NCI-H2029 treated with DMSO at 0.1 percent for 48 hours (cell line): Measurements from ENCODE around the gene ABCC1.

Source experiments
- DNase-seq: peaks from one replicate; lab custom pipeline; 2025; lab: John Stamatoyannopoulos, UW

The ABCC1 gene

DNA sequence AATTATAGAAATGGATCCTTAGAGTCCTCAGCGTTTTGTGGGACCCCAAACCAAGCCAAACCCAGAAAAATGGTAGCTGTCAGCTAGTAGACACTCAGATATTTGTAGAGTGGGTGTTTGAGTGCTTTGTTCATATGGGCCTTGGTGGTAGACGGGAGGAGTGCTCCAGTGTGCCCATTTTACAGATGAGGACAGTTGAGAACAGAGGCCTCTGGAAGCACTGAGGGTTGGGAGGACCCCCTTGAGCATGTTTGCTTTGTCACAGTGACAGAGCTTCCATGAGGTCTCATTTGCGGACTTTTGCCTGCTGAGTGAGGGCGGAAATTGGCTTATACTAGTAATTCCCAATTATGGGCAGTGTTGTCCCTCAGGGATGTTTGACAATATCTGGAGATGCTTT lies 162.2 kb downstream of the ABCC1 start:
- DNase-seq, result no peak

DNA sequence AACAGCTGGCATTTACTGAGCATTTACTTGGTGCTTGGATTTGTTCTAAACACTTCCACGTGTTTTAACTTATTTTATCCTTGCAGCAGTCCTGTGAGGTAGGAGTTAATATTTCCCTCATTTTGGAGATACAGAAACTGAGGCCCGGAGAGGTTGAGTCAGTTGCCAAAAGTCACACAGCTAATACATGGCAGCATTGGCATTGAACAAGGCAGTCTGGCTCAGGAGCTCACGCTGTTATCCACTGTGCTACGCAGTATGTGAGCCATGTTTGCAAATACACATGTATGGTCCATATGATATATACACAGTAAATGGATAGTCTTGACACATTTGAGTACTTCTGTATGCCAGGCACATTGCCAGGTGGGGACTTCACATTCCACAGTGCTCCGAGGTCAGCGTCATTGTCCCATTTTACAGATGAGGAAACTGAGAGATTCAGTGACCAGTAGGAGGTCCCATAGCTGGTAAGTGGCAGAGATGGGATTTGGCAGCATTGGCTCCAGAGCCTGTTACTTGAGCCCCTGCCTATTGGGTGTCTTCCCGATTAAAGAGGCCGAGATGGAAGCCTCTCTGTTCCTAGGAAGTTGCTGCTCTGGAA lies 163.1 kb downstream of the ABCC1 start:
- no peak for DNase-seq

DNA sequence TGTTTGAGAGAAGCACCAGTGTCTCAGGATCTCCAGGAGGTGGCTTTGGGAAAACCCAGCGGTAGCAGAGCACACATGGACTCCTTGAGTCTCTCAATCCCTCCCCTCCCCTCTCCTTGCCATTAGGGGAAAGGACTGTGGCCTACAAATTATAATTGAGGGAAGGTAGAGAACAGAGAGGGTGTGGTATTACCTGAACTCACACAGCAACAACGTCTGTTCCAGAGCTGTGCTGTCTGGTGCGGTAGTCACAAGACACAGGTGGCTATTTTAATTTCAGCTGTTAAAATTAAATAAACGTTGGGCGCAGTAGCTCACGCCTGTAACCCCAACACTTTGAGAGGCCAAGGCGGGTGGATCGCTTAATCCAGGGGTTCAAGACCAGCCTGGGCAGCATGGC lies 163.7 kb downstream of the ABCC1 start:
- no peak for DNase-seq

DNA sequence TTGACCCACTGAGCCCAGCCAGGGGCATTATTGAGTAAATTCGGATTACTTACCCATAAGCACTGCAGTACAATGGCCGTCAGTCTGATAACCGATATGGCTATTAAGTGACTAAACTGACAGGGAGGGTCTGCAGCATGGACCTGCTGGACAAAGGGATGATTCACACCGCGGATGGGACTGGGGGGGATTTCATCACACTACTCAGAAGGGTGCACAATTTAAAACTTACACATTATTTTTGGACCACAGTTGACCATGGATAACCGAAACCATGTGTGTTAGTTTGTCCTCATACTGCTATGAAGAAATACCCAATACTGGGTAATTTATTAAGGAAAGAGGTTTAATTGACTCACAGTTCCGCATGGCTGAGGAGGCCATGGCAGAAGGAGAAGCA lies 167.4 kb downstream of the ABCC1 start:
- no peak for DNase-seq

DNA sequence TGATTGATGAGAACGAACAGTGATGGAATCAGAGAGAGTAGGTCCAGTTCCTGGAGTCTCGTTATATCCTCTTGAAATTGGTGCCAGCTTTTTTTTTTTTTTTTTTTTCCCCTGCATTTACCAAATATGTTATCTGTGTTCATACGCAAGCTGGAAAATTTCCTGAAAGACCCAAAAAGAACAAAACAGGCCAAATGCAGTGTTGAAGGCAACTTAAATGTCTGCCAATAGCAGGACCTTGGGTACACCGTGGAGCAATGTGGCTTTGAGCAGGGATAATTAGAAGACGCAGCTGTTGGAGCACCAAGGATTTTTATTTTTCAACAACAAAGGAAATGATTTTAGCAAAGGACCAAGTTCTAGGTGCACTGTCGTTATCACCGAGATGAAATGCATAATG lies 168.9 kb downstream of the ABCC1 start:
- DNase-seq, result no peak

DNA sequence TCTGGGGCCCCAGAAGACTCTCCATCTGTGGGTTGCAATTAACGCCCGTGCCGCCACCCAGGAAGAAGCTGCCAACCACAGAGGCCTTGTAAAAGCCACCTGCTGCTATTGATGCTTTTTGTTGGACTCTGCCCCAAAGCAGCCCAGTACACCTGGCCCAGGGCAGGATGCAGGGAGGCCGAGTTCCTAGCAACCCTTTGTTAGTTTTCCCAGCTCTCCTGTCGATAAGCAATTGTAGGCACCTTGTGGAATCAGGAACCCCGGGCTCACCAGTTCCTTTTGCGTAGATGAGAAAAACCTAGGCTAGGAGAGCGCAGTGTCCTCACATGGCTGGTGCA lies 170.6 kb downstream of the ABCC1 start:
- DNase-seq, result peak; percentile 77

DNA sequence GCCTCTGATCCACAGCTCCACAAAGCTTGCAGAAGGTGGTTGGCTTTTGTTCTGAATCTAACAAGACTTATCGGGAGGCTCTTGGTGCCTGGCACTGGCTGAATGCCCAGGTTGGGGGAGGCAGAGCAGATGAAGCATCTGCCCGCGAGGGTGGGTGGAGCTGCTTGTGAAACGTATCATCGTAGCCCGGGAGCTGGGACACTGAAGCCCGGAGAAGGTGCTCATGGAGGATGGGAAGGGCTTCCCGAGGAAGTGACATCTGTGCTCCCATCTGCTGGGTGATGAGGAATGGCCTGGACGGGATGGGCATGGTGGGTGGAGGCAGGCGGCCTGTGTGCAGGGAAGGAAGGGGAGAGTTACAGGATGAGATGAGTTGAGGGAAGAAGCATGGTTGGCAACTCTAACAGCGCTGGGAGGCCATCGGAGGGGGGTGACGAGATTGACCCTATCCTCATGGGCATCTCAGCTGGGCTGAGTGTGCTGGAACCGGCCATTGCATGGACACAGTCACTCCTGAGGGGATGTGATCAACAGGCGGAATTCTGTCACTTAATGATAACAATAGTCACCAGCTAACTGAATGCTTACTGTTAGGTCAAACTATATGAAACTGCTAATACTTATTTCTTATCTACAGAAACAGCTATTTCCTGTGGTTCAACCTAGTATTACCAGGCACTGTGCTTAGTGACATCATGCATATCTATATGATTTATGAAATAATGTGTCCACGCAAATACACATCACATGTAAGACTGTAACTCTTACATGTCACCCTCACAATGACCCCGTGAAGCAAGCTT lies 171.2 kb downstream of the ABCC1 start:
- peak; percentile 77 for DNase-seq

DNA sequence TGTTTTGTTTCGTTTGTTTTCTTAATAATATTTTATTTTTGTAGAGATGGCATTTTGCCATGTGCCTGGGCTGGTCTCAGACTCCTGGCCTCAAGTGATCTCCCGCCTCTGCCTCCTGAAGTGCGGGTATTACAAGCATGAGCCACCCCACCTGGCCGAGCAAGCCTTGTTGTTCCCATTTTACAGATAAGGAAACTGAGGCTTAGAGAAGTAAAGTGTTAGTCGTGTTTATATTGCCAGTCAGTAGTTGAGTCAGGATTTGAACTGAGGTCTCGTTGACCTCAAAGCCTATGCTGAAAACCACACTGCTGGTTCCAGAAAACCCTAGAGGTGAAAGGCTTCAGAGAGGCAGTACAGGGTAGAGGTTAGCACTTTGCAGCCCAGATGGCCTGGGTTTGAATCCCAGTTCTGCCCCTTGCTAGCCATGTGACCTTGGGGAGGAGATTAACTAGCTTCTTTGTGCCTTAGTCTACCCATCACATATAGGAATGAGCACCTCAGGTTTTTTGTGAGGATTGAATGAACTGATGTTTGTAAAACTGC lies 171.8 kb downstream of the ABCC1 start:
- no peak for DNase-seq

DNA sequence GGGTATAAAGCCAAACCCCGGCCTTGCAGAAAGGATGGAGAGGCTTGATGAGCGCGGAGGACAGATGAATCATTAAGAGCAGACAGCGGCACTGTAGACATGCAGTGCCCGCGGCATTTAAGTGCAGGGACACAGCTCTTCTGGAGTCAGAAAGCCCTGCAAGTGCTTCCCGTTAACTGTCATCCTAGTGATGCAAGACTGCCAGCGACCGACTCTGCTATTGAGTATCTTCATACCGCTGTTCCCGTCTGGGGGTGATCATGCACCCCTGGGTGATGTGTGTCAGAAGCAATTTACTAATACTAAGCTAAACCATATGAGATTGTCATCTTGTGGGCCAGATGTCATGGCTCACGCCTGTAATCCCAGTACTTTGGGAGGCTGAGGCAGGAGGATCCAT lies 172.8 kb downstream of the ABCC1 start:
- DNase-seq, result no peak

DNA sequence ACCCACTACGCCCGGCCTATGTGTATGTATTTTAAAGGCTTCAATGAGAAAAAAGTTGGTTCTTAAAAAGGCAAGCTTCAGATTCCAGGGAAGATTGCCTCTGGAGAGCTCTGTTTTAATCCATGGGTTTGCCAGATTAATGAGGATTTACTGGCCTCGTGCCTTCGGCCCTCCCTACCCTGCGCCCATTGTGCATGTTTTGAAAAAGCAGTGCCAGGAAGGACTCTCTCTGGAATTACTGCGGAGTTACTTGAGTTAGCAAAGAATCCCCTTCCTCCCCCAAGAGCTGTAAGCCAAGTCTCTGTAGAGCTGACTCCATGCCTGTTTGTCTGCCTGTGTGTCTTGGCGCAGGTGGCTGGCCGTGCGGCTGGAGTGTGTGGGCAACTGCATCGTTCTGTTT lies 175.0 kb downstream of the ABCC1 start:
- no peak for DNase-seq

DNA sequence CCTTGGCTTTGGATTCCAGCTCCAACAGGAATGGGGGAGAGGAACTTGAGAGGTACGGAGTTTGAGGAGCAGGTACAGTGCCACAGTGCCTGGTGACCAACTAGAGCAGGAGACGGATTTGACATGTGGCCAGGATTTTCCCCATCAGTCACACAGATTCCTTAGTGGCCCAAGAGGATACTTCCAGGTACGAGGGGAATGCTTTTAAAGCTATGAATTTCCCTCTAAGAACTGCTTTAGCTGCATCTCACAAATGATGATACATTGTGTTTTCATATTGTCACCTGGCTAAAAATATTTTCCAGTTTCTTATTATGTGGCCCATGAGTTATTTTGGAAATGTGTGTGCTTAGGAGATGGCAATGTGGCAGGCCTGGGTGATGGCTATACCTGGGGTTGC lies 175.6 kb downstream of the ABCC1 start:
- no peak for DNase-seq

DNA sequence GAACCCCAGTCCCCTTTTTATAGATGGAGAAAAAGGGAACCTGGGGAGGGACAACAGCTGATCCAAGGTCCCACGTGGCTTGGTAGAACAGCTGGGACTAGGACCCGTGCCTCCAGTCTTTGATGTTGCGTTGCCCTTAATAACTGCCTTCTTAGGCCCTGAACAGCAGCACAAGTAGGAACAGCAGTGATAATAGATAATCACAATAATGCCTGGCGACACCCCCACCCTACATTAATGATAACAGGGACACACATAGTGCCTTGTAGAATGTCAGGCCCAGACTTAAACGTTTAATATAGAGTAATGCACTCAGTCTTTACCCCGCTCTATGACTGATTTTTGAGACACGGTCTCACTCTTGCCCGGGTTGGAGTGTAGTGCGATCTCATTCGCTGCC lies 177.5 kb downstream of the ABCC1 start:
- no peak for DNase-seq

DNA sequence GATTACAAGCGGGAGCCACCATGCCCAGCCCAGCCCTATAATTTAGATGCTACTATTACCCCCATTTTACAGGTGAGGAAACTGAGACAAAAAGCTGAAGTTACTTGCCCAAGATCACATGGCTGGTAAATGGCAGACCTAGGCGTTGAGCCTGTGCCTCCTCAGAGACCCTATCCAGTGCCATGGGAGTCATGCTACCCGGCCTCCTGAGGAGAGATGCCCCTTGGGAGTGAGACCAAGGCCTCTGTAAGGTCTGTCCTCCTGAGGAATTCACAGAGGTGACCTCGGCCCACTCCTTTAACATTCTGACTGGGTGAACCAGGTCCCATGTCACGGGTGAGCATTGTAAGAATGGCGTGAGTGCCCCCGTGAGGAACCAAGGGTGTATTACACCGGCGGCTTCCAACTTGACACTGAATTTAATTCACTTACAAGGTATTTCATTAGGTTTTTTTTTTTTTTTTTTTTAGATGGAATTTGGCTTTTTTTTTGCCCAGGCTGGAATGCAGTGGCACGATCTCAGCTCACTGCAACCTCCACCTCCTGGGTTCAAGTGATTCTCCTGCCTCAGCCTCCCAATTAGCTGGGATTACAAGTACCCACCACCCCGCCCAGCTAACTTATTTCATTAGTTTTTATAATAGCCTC lies 178.2 kb downstream of the ABCC1 start:
- DNase-seq, result no peak

DNA sequence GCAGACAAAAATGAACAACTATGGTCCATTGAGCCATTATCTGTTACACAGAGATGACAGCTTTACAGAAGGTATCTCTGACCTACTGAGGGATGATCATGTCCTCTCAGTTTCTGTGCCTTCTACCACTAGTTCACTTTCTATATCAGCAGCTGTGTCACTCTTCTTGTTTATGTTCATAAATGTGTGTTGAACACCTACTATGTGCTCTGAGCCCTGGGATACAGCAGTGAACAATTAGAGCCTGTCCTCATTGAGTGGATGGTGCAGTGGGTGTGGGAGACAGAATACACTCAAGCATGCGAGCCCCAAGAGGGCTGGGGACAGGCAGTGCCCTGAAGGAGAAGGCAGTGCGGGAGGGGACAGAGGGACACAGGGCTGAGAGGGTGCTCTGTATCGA lies 181.8 kb downstream of the ABCC1 start:
- DNase-seq, result no peak

DNA sequence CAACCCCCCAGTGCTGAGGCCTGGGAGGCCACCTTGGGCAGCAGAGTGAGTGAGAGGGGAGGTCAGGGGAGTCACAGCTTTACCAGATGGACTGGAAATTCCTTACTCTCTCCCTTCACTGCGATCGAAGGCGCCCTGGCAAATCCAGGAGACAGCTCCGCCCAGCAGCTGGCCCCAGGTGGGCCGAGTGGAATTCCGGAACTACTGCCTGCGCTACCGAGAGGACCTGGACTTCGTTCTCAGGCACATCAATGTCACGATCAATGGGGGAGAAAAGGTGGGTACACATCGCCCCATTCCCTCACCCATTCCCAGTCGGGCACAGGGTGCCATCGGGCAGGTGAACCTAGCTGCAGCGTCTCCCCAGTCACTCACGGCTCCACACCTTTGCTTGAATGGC lies 182.2 kb downstream of the ABCC1 start:
- no peak for DNase-seq

DNA sequence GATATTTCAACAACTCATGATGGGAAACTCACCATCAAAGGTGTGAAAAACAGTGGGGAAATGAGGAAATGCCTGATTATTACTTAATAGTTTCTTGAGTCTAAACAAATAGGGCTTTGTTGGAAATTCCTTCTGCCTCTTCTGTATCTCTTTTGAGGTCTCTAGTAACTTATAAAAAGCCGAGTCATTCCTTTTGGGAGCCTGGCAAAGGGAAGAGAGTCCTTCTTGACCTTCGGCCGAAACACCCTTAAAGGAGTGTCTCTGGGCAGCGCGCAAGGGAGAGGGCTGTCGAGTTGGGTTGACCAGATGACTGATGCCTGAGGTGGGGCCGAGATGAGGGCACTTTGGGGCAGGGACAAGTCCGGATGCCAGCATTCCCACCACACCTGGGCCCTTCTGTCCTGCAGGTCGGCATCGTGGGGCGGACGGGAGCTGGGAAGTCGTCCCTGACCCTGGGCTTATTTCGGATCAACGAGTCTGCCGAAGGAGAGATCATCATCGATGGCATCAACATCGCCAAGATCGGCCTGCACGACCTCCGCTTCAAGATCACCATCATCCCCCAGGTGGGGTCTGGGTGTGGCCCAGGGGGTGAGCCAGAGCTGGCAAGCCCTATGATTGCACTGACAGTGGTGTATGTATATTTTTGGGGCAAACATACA lies 184.7 kb downstream of the ABCC1 start:
- no peak for DNase-seq

DNA sequence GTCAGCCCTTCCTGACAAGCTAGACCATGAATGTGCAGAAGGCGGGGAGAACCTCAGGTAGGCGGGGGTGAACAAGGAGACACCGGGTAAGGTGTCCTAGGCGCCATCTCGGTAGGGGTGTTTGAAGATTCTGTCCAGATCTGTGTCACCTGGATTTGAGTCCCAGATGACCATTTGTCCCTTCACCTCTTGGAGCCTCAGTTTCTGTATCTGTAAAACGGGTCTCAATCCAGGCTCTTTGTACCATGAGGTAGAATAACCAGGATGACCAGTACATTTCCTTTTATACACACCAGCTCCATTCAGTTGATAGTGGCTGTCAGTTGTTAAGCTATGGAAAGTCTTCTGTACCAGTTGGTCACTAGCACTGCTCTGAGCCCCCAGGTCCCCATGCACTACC lies 187.2 kb downstream of the ABCC1 start:
- no peak for DNase-seq

DNA sequence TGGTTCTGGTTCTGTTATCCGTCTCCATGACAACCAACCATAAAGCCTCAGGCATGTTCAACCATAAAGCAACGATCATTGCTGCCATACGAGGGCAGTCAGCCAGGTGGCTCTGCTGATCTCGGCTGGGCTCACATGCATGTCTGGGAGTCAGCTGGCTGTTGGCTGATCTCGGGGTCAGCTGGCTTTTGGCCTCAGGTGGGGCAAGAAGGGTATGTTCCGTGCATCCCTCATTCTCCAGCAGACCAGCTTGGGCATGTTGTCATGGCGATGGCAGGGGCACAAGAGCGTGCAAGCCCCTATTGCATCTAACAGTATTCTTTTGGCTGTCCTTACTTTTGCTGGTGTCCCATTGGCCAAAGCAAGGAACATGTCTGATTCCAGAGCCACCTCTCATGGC lies 187.7 kb downstream of the ABCC1 start:
- DNase-seq, result no peak

DNA sequence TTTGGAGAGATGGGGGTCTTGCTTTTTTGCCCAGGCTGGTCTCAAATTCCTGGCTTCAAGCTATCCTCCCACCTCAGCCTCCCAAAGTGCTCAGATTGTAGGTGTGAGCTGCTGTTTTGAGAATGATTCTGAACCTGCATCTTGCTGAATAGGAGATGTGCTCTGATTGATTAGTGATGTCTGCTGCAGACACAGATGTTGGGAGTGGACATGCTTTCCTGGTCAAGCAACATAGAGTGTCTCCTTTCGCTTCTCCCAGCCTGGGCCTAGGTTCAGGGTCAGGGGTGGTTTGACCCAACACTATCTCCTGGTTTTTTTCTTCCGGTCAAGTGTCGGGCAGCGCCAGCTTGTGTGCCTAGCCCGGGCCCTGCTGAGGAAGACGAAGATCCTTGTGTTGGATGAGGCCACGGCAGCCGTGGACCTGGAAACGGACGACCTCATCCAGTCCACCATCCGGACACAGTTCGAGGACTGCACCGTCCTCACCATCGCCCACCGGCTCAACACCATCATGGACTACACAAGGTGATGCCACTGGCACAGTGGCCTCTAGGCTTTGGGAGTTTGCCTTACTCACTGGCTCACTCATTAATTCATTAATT lies 188.7 kb downstream of the ABCC1 start:
- DNase-seq, result no peak

DNA sequence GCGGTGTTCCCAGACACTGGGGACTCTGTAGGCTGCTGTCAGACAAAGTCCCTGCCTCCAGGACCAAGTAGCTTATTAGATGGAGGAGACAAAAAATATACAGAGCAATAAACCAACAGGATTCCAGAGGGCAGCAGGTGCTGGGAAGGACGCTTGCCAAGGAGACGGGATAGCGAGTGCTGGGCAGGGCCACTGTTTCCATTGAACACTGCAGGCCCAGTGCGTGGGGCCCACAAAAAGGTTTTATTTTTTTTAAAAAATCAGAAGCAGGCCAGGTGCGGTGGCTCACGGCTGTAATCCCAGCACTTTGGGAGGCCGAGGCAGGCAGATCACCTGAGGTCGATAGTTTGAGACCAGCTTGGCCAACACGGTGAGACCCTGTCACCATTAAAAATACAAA lies 189.6 kb downstream of the ABCC1 start:
- no peak for DNase-seq

DNA sequence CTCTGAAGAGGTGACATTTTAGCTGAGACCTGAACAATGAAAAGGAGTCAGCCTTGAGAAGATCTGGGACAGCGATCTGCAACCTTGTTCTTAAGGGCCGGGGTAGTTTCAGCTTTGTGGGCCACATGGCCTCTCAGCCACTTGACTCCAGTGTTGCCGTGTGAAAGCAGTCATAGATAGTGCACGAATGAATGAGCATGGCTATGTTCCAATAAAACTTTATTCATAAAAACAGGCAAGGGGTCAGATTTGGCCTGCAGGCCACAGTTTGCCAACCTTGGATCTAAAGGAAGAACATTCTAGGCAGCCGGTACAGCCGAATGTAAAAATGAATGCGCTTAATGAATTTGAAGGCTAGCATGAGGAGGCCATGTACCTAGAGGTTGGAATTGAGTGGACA lies 190.4 kb downstream of the ABCC1 start:
- no peak for DNase-seq

DNA sequence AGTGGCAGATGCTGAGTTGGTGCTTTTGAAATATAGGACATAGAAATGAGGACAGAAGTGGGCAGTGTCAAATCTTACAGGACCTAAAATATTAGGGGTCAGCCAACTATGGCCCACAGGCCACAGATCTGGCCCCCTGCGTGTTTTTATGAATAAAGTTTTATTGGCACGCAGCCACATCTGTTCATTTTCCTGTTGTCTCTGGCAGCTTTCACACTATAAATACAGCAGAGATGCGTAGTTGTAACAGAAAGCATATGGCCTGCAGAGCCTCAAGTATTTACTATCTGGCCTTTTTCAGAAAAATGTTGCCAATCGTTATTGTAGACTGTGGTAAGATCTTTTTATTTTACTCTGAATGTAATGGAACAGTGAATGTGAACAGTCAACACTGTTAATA lies 191.1 kb downstream of the ABCC1 start:
- DNase-seq, result no peak
